Panc1 (cell line): ENCODE data around the gene PMS1. TPM values are rescaled to one million over a fixed set of nuclear protein-coding genes. Genes with fewer than 3 reads are reported as not detected.

Source experiments
- ATAC-seq: fragments of 200-7000 bp; cut with Tn5 transposase; 2 replicates; pipeline ENCODE4 v1.9.1; 2020; ENCODE audit warnings: mild to moderate bottlenecking, moderate library complexity
- BruUV-seq: library from RNA; stranded (reverse); fragments of 400-500 nt; replicated peaks from 2 replicates; lab custom pipeline; 2021; lab: Mats Ljungman, UMichigan
- CTCF ChIA-PET: fragments of 300-600 bp; sonication (Branson Sonifier 250); formaldehyde crosslinking; loops from one replicate; lab custom pipeline; 2022; ENCODE audit warnings: antibody characterized with exemption; lab: Charles Lee
- POLR2A ChIA-PET: fragments of 300-600 bp; sonication (Branson Sonifier 250); formaldehyde crosslinking; loops from one replicate; lab custom pipeline; 2022; ENCODE audit warnings: antibody characterized with exemption; lab: Charles Lee
- DNase-seq: peaks from one replicate; pipeline ENCODE4 v3.0.0-alpha.2; 2010; ENCODE audit warnings: low read depth, low spot score
- H3K27ac ChIP-seq: 2 replicates; pipeline ENCODE4 v1.5.1; 2011; ENCODE audit warnings: mild to moderate bottlenecking, low read length, inconsistent platforms
- H3K27me3 ChIP-seq: fragments of 200-500 bp; sonication (Bioruptor generic); 2 replicates; pipeline ENCODE4 v1.6.0; 2014; ENCODE audit warnings: low read length, inconsistent platforms; ENCODE audit not compliant: control insufficient read depth, insufficient read depth
- H3K36me3 ChIP-seq: fragments of 200-500 bp; sonication (Bioruptor generic); 2 replicates; pipeline ENCODE4 v1.5.1; 2014; ENCODE audit warnings: inconsistent platforms, mild to moderate bottlenecking, low read length, moderate library complexity; ENCODE audit not compliant: control insufficient read depth, insufficient read depth
- H3K4me1 ChIP-seq: 2 replicates; pipeline ENCODE4 v1.5.1; 2011; ENCODE audit warnings: inconsistent platforms, mild to moderate bottlenecking, low read length, moderate library complexity; ENCODE audit not compliant: control insufficient read depth, insufficient read depth
- H3K4me3 ChIP-seq, 2 experiments: 2 replicates each; pipeline ENCODE4 v1.5.1; 2011 to 2012; ENCODE audit warnings: low read depth in 2 of 2, low read length in 2 of 2, mild to moderate bottlenecking in 2 of 2, inconsistent platforms in 1 of 2, moderate library complexity in 1 of 2
- H3K9me3 ChIP-seq: fragments of 200-500 bp; sonication (Bioruptor generic); 2 replicates; pipeline ENCODE4 v1.5.1; 2014; ENCODE audit warnings: low read depth, mild to moderate bottlenecking, inconsistent platforms, low read length, moderate library complexity; ENCODE audit not compliant: control insufficient read depth, insufficient read depth
- CTCF ChIP-seq: fragments of 450-650 bp; IDR thresholded peaks from 2 replicates; pipeline ENCODE4 v1.5.1; 2017; ENCODE audit warnings: mild to moderate bottlenecking
- POLR2AphosphoS5 ChIP-seq: IDR thresholded peaks from 2 replicates; pipeline ENCODE4 v1.6.1; 2012; ENCODE audit warnings: mild to moderate bottlenecking, low read depth, low read length, moderate library complexity
- REST ChIP-seq, 2 experiments: IDR thresholded peaks; 2 replicates each; pipeline ENCODE4 v1.6.1; 2011 to 2012; ENCODE audit warnings: low read depth in 2 of 2, control low read depth in 1 of 2, low read length in 1 of 2, mild to moderate bottlenecking in 1 of 2, moderate library complexity in 1 of 2; ENCODE audit not compliant: insufficient read depth in 1 of 2
- SIN3A ChIP-seq: IDR thresholded peaks from 2 replicates; pipeline ENCODE4 v1.6.1; 2012; ENCODE audit warnings: low read depth, mild to moderate bottlenecking, low read length, moderate library complexity, borderline replicate concordance; ENCODE audit not compliant: insufficient read depth
- TCF7L2 ChIP-seq: IDR thresholded peaks from 2 replicates; pipeline ENCODE4 v1.6.1; 2011; ENCODE audit warnings: mild to moderate bottlenecking, low read depth, low read length, inconsistent platforms
- in situ Hi-C: cut with HindIII; loops from 2 replicates; pipeline ENCODE4 v1.10.0; 2016; ENCODE audit warnings: low sequenced_read_pairs, low pct_unique_long_range_greater_than_20kb
- intact Hi-C: fragments of 100-400 bp; cut with micrococcal nuclease; formaldehyde crosslinking; loops from one replicate; pipeline ENCODE4 v1.10.0; 2022; ENCODE audit not compliant: unreplicated experiment
- total RNA-seq: library from RNA; stranded (reverse); gene quantifications from one replicate; pipeline ENCODE4 v1.2.1, GENCODE V29; 2021; ENCODE audit not compliant: unreplicated experiment

The PMS1 gene
- total RNA-seq, 1 experiment from 2014 or later = 47.0 TPM

GRCh38 chr2:189862751-189863150 is 78.5 kb downstream of the PMS1 start:
- no peak for DNase-seq
- BruUV-seq = no TSS peak
- no peaks in the 10 kb centered on the region for H3K27me3 ChIP-seq
- H3K9me3 ChIP-seq = no peaks in the 10 kb centered on the region
- no peaks in the 10 kb centered on the region for H3K4me1 ChIP-seq
- no peak overlapping the region for H3K27ac ChIP-seq
- H3K4me3 ChIP-seq = no peak overlapping the region
- POLR2A ChIA-PET = no interaction called here
- CTCF ChIA-PET = no interaction called here
- intact Hi-C loops (no loop called here), in situ Hi-C loops (no loop called here)
- peaks cover 13% of the 10 kb centered on the region for H3K36me3 ChIP-seq
- TF ChIP-seq CTCF (no peak), REST (IDR thresholded peaks at IDR 0.05; ENCODE audit: insufficient read depth in 1 of 2, low read depth in 2 of 2, low read length in 1 of 2) (no peak), SIN3A (no peak), POLR2AphosphoS5 (no peak), TCF7L2 (no peak)
- ATAC-seq = no peak

- no TSS peak for BruUV-seq
- no peak for TF ChIP-seq REST (IDR thresholded peaks at IDR 0.05; ENCODE audit: insufficient read depth in 1 of 2, low read depth in 2 of 2, low read length in 1 of 2)
- TF ChIP-seq TCF7L2 = no peak
- TF ChIP-seq POLR2AphosphoS5 = no peak
- TF ChIP-seq CTCF = no peak
- TF ChIP-seq SIN3A = no peak
- ChIA-PET POLR2A (no interaction called here), CTCF (no interaction called here)
- peaks cover 11% of the 10 kb centered on the region for H3K36me3 ChIP-seq
- no peaks in the 10 kb centered on the region for H3K4me1 ChIP-seq
- no peak overlapping the region for H3K27ac ChIP-seq
- no peaks in the 10 kb centered on the region for H3K27me3 ChIP-seq
- no peaks in the 10 kb centered on the region for H3K9me3 ChIP-seq
- intact Hi-C loops = no loop called here
- DNase-seq (no peak), ATAC-seq (no peak)
- no peak overlapping the region for H3K4me3 ChIP-seq
- in situ Hi-C loops = no loop called here
Measured at GRCh38 chr2:189865826-189866225, 81.6 kb downstream of the PMS1 start.
